Prostate gland (tissue), 2 donors: ENCODE measurements around the gene TBRG1. TPM values are rescaled to one million over a fixed set of nuclear protein-coding genes. Genes with fewer than 3 reads are reported as not detected.

Source experiments
- DNase-seq: peaks from one replicate; pipeline ENCODE4 v3.0.0-alpha.2; 2019; ENCODE audit warnings: low spot score
- H3K27ac ChIP-seq, 2 donors: fragments of 200-600 bp; sonication (generic); 2 replicates each; pipeline ENCODE4 v1.5.1; 2017 to 2019
- H3K27me3 ChIP-seq: fragments of 200-600 bp; sonication (generic); replicated peaks from 2 replicates; pipeline ENCODE4 v1.5.1; 2019; ENCODE audit not compliant: insufficient read depth
- H3K36me3 ChIP-seq, 2 donors: fragments of 200-600 bp; sonication (generic); 1 replicate in 1 of 2; 2 replicates in 1 of 2; pipeline versions ENCODE4 v1.5.1 to v1.8.1; 2017 to 2019
- H3K4me1 ChIP-seq: fragments of 200-600 bp; sonication (generic); replicated peaks from 2 replicates; pipeline ENCODE4 v1.5.1; 2019
- H3K4me3 ChIP-seq, 2 donors: fragments of 200-600 bp; sonication (generic); 2 replicates each; pipeline ENCODE4 v1.5.1; 2017 to 2019
- H3K9me3 ChIP-seq: fragments of 200-600 bp; sonication (generic); 2 replicates; pipeline ENCODE4 v1.5.1; 2017
- CTCF ChIP-seq, 4 experiments: fragments of 200-600 bp in 2 of 4; fragments of 450-650 bp in 2 of 4; sonication (generic) in 2 of 4; IDR thresholded peaks; 1 replicate in 3 of 4; 2 replicates in 1 of 4; pipeline ENCODE4 v1.5.1; 2016 to 2019; ENCODE audit warnings: antibody characterized with exemption in 4 of 4, mild to moderate bottlenecking in 2 of 4, moderate library complexity in 2 of 4
- POLR2A ChIP-seq: fragments of 450-650 bp; IDR thresholded peaks from one replicate; pipeline ENCODE4 v1.6.1; 2016; ENCODE audit warnings: antibody characterized with exemption, mild to moderate bottlenecking
- POLR2AphosphoS5 ChIP-seq: sonication (generic); formaldehyde crosslinking; IDR thresholded peaks from one replicate; pipeline ENCODE4 v1.6.1; 2017; ENCODE audit warnings: antibody characterized with exemption
- WGBS: methylation state at CpG from one replicate; pipeline ENCODE4 v1.1.5; 2018; 5-methylcytosine and 5-hydroxymethylcytosine counted together
- intact Hi-C: fragments of 100-400 bp; cut with DNase I; formaldehyde crosslinking; loops from one replicate; pipeline ENCODE4 v1.14.2; 2022
- total RNA-seq, 2 donors: library from RNA; depleted of rRNA; stranded (reverse); fragments of >200 nt; gene quantifications; one replicate each; pipeline ENCODE4 v1.1.0, GENCODE V29; 2016

The TBRG1 gene
- total RNA-seq, 2 donors from 2014 or later = 30.8 to 33.8 TPM

- no peaks in the 10 kb centered on the region for H3K36me3 ChIP-seq
- no peak for DNase-seq
- WGBS = 90% methylated on average over 1 of the region's 1 CpG
- TF ChIP-seq POLR2A = no peak
- TF ChIP-seq POLR2AphosphoS5 = no peak
- TF ChIP-seq CTCF (IDR thresholded peaks at IDR 0.05) = no peak
- H3K4me3 ChIP-seq = no peak overlapping the region
- no peaks in the 10 kb centered on the region for H3K27me3 ChIP-seq
- no peaks in the 10 kb centered on the region for H3K4me1 ChIP-seq
- H3K9me3 ChIP-seq = no peaks in the 10 kb centered on the region
- no peak overlapping the region for H3K27ac ChIP-seq
- intact Hi-C loops = no loop called here
These were observed 16.5 kb downstream of the TBRG1 start for GRCh38 chr11:124639186-124639585.

DNA sequence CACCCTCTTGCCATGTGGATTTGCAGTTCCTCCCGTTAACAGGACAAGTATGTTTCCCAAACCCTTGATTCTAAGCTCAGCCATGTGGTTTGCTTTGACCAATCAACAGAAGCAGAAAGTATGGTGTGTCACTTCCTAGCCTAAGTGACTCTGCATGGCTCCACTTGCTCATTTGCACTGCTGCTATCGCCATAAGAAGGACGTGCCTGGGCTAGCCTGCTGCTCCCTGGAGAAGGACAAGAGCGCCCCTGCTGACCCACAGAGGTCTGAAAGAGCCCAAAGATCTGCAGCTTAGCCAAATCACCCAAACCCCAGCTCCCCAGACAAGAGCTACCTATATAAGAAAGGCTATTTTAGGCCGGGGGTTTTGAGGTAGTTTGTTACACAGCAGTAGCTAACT lies 18.0 kb downstream of the TBRG1 start:
- H3K27ac ChIP-seq = no peak overlapping the region
- no peaks in the 10 kb centered on the region for H3K27me3 ChIP-seq
- H3K9me3 ChIP-seq = no peaks in the 10 kb centered on the region
- intact Hi-C loops = no loop called here
- no peak for DNase-seq
- TF ChIP-seq CTCF (IDR thresholded peaks at IDR 0.05) (no peak), POLR2A (no peak), POLR2AphosphoS5 (no peak)
- no peaks in the 10 kb centered on the region for H3K36me3 ChIP-seq
- H3K4me3 ChIP-seq = no peak overlapping the region
- WGBS = 85% methylated on average over 5 of the region's 5 CpGs
- H3K4me1 ChIP-seq = no peaks in the 10 kb centered on the region

DNA sequence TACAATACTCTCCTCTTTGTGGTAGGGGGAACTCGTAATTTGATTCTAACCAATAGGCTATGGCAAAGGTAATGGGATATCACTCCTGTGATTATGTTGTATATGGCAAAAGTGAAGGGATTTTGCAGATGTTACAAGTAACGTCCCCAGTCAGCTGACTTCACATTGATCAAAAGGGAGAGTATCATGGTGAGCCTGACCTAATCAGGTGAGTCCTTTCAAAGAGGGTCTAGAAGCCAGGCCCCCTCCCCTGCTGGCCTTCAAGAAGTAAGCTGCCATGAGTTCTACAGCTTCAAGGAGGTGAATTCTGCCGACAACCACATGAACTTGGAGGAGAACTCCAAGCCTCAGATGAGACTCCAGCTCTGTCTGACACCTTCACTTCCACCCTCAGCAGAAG lies 20.0 kb downstream of the TBRG1 start:
- 98% methylated on average over 3 of the region's 3 CpGs for WGBS
- Histone ChIP-seq H3K36me3 (no peaks in the 10 kb centered on the region), H3K27ac (no peak overlapping the region), H3K4me1 (no peaks in the 10 kb centered on the region), H3K9me3 (no peaks in the 10 kb centered on the region), H3K27me3 (no peaks in the 10 kb centered on the region), H3K4me3 (no peak overlapping the region)
- intact Hi-C loops = no loop called here
- TF ChIP-seq POLR2AphosphoS5 (no peak), POLR2A (no peak), CTCF (IDR thresholded peaks at IDR 0.05) (no peak)
- no peak for DNase-seq

- no peak for DNase-seq
- H3K9me3 ChIP-seq = no peaks in the 10 kb centered on the region
- no peak overlapping the region for H3K27ac ChIP-seq
- no peak for TF ChIP-seq POLR2A
- no peak for TF ChIP-seq CTCF (IDR thresholded peaks at IDR 0.05)
- no peak for TF ChIP-seq POLR2AphosphoS5
- no peaks in the 10 kb centered on the region for H3K27me3 ChIP-seq
- WGBS = 85% methylated on average over 10 of the region's 10 CpGs
- H3K4me3 ChIP-seq = no peak overlapping the region
- H3K36me3 ChIP-seq = no peaks in the 10 kb centered on the region
- no peaks in the 10 kb centered on the region for H3K4me1 ChIP-seq
- intact Hi-C loops = no loop called here
These were observed 20.5 kb downstream of the TBRG1 start for GRCh38 chr11:124643042-124643604.

- no peak overlapping the region for H3K4me3 ChIP-seq
- 20% methylated on average over 3 of the region's 3 CpGs for WGBS
- no peak for DNase-seq
- H3K9me3 ChIP-seq = no peaks in the 10 kb centered on the region
- H3K27ac ChIP-seq = no peak overlapping the region
- H3K36me3 ChIP-seq = no peaks in the 10 kb centered on the region
- intact Hi-C loops = no loop called here
- TF ChIP-seq CTCF (IDR thresholded peaks at IDR 0.05) = no peak
- no peak for TF ChIP-seq POLR2AphosphoS5
- TF ChIP-seq POLR2A = no peak
- no peaks in the 10 kb centered on the region for H3K4me1 ChIP-seq
- H3K27me3 ChIP-seq = no peaks in the 10 kb centered on the region
These were observed 21.2 kb downstream of the TBRG1 start for GRCh38 chr11:124643605-124644425.
